NCI-H345 treated with DMSO at 0.1 percent for 48 hours (cell line): ENCODE data around the gene ZMIZ1.

Experiments
- DNase-seq: peaks from one replicate; lab custom pipeline; 2025; ENCODE audit not compliant: unreplicated experiment; lab: John Stamatoyannopoulos, UW

ZMIZ1 gene

GRCh38 chr10:79098061-79098460 lies 29.3 kb downstream of the ZMIZ1 start:
- DNase-seq = no peak

- DNase-seq = no peak
Observed at GRCh38 chr10:79098596-79099015, 29.8 kb downstream of the ZMIZ1 start.

- no peak for DNase-seq
Observed at GRCh38 chr10:79099898-79100448, 31.2 kb downstream of the ZMIZ1 start.

- no peak for DNase-seq
Observed at GRCh38 chr10:79100771-79101170, 32.0 kb downstream of the ZMIZ1 start.

- peak; percentile 22 for DNase-seq
Observed at GRCh38 chr10:79101560-79102497, 33.1 kb downstream of the ZMIZ1 start.

DNA sequence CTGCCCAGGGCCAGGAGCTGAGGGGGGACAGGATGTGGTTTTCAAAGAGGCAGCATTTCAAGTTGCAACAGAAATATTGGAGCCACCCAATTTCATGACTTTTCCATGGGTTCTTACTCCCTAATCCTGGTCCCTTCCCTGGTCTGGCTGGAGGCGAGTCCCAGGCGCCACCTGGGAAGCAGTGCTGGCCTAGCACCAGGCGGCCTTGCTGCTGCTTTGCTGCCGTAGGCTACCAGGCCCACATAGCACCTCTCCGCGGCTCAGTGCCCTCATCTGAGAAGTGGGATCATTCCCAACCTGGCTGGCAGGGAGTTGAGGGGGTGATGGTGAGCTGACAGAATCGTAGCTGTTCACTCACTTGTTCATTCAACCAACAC lies 33.7 kb downstream of the ZMIZ1 start:
- no peak for DNase-seq

DNA sequence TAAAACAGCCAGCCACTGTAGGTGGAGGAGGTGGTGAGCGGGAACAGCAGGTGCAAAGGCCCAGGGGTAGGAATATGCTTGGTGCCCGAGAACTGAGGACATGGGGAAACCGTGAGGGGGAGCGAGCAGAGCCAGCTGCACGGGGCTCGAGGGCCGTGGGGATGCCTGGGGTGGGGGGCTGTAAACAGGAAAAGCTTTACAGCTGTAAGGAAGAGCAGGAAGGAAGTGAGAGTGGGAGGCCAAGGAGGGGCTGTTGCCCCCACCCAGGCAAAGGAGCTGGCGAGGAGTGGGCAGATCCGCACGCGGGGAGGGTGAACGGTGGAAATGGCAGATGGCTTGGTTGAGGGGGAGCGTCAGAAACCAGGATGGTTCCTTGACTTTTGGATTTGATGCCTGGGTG lies 34.4 kb downstream of the ZMIZ1 start:
- DNase-seq = no peak

- no peak for DNase-seq
Observed at GRCh38 chr10:79103585-79103984, 34.8 kb downstream of the ZMIZ1 start.

DNA sequence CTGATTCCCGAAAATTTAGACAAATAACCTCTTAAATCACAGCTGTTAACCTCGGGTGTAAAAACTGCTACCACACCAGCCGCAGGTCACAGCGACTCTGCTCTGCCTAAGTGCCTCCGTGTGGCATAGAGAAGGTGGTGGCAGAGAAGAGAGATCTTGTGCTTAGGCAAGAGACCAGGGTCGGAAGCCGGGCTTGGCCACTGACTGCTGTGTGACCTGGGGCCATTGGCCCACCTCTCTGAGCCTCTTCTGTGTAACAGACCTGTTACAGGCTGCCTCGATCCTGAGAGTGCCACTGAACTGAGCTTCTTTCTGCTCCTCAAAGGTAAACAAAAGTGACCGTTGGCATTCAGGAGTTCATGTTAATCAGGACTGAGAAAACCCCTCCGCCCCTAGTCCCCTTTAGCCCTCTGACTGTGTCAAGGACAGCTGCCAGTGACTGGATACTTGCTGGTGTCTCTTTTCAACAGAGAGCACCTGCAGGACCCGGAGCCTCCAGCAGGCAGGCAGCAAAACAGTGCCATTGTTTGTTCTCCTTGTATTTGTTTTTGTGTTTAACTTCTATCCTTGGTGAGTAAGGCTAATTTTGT lies 36.5 kb downstream of the ZMIZ1 start:
- DNase-seq = no peak

DNA sequence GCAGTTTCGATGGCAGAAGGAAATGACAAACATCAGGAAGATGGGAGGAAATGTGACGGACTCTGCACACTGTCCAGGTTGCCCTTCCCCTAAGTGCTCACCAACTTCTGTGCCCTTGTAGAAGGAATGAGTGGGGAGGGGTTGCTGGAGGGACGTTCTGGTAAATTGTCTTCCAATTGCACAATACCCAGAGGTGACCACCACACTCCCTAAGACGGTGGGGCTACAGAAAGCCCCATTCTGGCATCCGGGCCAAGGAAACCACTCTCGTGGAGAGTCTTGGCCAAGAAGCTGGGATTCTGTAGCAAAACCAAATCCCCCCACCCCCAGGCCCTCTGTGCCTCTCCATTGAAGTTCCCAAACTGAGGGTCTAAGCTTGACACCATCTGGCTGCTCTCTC lies 37.1 kb downstream of the ZMIZ1 start:
- DNase-seq = no peak

- DNase-seq = no peak
Observed at GRCh38 chr10:79106256-79107050, 37.7 kb downstream of the ZMIZ1 start.

DNA sequence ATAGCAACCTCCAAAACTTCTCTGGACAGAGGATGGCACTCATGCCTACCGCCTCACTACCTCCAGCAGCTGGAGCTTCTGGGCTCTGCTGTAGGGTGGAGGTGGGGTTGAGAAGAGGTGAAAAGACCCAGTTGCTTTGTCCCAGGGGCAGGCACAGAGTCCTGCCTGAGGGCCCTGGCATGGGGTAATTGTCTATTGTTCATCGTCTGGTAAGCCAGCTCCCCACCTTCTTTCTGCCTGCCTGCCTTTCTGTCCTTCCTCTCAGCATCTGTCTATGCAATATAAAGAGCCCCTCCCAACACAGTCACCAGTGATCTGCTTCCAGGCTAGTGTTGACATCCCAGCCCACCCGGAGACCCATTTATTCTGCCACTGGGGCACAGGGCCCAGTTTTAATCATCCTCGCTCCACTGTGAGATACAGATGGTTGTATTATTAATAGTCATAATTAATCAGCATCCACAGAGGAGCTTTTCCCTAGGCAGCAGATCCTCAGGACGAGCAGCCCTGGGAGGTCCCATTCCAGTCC lies 39.0 kb downstream of the ZMIZ1 start:
- DNase-seq = peak; percentile 54

DNA sequence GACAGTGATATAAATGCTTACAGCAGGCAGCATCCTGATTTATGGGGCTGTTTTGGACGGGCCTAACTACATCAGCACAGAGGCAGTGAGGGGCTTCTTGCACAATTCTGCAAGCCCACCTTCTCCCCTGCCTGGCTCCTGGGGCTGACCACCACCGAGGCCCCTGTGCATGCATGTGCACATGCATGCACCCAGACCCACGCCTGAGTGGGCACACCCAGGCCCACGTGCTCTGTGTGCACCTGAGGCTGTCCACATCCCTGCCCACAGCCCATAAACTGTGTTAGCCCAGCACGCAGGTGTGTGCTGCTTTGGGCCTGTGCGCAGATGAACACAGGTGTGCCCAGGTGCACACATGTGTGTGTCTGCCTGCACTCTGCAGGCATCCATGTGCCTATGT lies 40.0 kb downstream of the ZMIZ1 start:
- no peak for DNase-seq

DNA sequence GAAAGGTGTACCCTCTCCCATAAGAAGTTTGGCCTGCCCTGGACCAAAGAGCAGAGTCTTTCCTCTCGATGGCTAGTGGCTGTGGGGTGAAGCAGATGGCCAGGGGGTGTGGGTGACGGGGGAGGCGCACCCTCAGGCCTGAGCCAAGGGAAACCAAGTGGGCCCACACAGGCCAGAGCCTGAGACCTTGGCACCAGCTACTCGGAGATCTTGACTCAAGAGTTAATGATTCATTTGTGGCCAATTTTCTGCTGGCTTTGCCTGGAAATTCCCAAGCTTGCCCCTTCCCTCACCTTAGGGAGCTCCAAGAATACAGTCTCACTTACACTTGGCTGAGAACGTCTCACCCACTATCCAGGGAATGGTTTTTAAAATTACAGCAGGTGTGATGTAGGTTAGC lies 42.7 kb downstream of the ZMIZ1 start:
- no peak for DNase-seq

DNA sequence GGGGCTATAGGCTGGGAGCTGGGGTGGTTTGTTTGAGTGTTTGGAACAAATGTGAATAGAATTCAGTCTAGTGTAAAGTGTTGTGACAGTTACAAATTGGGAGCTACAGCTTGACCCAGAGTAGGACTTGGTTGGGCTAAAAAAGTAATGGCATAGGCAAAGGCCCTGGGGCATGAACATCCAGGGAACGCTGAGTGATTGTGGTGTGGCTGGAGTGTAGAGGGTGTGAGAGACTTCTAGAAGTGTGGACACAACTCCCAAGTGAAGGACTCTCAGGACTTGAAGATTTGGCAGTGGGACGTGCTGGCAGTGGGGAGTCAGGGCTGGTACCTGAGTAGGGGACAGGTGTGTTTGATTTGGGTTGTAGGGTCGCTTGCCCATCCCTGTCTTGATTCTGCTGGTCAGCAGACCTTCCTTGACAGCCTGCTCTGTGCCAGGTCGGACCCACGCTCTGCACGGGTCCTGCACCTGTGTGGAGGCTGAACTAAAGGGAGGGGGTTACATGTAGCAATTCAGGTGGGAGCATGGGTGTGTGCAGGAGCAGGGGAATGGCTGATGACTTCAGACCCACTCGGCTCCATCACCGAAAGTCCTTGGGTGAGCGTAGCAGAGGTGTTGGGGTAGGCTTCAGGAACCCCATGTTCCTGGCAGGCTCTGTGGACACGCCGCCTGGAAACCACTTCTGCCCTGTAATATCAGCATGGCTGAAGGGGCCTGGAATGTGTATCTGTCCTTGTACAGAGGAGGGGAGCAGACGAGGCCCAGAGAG lies 43.3 kb downstream of the ZMIZ1 start:
- no peak for DNase-seq

DNA sequence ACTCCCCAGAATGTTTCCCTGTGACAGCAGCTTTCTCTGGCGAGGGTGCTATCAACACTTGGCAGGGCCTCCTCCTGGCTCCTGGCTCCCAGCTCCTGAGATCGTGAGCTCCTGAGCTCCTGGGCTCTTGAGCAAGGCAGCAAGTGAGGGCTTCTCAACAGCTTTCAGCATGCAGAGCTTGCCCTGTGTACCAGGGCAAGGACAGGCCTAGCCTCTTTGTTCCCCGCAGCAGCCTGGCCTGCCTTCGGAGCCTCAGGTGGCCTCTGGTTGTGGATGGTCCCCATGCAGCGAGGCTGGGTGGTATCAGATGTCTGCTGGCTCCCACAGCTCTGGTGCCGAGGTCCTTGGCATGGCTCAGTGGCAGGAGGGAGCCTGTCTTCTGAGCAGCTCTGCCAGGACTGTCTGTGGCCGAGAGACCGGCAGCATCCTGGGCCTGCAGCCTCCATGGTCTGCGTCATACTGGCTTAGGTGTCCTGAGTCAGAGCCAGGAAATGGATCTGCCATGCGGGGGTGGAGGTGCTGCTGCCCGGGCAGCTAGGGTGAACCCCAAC lies 44.2 kb downstream of the ZMIZ1 start:
- no peak for DNase-seq

- DNase-seq = no peak
Observed at GRCh38 chr10:79113827-79114226, 45.1 kb downstream of the ZMIZ1 start.

GRCh38 chr10:79115302-79115701 lies 46.5 kb downstream of the ZMIZ1 start:
- no peak for DNase-seq

DNA sequence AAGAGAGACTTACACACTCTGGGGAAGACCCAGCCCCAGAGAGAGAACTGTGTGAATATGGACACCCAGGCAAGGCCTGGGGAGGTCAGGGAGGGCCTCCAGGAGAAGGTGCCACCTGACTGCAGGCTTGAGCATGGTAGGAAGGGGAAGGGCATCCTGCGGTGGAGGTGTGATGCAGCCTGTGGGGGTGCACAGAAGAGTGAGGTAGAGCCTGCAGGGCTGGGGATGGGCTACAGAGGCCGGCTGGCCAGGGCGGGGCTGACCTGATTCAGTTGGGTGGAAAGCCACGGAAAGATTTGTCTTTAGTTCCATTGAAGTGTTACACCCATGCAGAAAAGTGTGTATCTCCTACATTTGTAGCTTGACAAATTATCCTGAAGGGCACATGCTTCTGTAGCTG lies 47.6 kb downstream of the ZMIZ1 start:
- DNase-seq = no peak
